Right lobe of liver (tissue), 4 donors: ENCODE data around the gene LHFPL2.

Source experiments
- POLR2A ChIP-seq: fragments of 450-650 bp; IDR thresholded peaks from one replicate; pipeline ENCODE4 v1.6.1; 2017; ENCODE audit warnings: antibody characterized with exemption, mild to moderate bottlenecking
- TF ChIP-seq, protein P1 (sequence below), 4 donors: fragments of 200-600 bp in 3 of 4; fragments of 450-650 bp in 1 of 4; IDR thresholded peaks; one replicate each; pipeline versions ENCODE4 v1.5.1 to v1.8.0; 2016 to 2022; ENCODE audit warnings: antibody characterized with exemption in 4 of 4, mild to moderate bottlenecking in 2 of 4
- donor health status: DM: no; HTN: no; CAD: no.
- donor health status: DM: no; HTN: no; CAD: no.
- donor health status: DM: no; HTN: yes; CAD: no.

DNA sequence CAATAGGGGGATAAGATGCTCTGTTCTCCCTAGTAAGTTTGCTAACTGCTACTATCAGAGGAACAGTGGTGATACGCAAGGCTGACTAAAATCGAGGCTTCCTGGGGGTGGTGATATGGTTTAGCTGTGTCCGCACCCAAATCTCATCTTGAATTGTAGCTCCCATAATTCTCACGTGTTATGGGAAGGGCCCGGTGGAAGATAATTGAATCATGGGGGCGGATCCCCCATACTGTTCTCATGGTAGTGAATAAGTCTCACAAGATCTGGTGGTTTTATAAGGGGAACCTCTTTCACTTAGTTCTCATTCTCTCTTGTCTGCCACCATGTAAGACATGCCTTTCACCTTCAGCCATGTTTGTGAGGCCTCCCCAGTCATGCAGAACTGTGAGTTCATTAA lies 135.1 kb downstream of the LHFPL2 start:
- no peak for TF ChIP-seq POLR2A
- TF ChIP-seq, protein P1, sequence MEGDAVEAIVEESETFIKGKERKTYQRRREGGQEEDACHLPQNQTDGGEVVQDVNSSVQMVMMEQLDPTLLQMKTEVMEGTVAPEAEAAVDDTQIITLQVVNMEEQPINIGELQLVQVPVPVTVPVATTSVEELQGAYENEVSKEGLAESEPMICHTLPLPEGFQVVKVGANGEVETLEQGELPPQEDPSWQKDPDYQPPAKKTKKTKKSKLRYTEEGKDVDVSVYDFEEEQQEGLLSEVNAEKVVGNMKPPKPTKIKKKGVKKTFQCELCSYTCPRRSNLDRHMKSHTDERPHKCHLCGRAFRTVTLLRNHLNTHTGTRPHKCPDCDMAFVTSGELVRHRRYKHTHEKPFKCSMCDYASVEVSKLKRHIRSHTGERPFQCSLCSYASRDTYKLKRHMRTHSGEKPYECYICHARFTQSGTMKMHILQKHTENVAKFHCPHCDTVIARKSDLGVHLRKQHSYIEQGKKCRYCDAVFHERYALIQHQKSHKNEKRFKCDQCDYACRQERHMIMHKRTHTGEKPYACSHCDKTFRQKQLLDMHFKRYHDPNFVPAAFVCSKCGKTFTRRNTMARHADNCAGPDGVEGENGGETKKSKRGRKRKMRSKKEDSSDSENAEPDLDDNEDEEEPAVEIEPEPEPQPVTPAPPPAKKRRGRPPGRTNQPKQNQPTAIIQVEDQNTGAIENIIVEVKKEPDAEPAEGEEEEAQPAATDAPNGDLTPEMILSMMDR (IDR thresholded peaks at IDR 0.05), result no peak
